ENCODE data around the gene GCDH.

DNA sequence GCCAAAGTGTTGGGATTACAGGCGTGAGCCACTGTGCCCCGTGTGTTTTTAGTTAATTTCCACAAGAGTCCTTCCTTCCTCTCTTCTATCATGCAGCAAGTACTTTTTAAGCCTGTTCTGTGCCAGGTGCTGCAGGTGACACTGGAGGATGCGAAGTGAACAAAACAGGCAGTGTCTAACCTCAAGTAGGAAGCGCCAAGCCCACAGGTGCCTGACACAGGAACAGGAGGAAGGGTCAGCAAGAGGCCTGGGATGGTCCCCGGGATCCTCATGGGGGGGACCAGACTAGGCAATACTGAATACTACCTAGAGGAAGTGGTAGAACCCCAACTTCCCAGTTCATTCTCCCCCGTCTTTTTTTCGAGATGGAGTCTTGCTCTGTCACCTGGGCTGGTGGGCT, 45.6 kb downstream of the GCDH start:
- TF ChIP-seq, protein P1, sequence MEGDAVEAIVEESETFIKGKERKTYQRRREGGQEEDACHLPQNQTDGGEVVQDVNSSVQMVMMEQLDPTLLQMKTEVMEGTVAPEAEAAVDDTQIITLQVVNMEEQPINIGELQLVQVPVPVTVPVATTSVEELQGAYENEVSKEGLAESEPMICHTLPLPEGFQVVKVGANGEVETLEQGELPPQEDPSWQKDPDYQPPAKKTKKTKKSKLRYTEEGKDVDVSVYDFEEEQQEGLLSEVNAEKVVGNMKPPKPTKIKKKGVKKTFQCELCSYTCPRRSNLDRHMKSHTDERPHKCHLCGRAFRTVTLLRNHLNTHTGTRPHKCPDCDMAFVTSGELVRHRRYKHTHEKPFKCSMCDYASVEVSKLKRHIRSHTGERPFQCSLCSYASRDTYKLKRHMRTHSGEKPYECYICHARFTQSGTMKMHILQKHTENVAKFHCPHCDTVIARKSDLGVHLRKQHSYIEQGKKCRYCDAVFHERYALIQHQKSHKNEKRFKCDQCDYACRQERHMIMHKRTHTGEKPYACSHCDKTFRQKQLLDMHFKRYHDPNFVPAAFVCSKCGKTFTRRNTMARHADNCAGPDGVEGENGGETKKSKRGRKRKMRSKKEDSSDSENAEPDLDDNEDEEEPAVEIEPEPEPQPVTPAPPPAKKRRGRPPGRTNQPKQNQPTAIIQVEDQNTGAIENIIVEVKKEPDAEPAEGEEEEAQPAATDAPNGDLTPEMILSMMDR (IDR thresholded peaks at IDR 0.05; ENCODE audit: low read depth, low read length, poor library complexity, severe bottlenecking) = no peak
- TF ChIP-seq EZH2phosphoT487 (IDR thresholded peaks at IDR 0.05; ENCODE audit: borderline replicate concordance, low read length) = no peak
